HepG2 (cell line): ENCODE data around the gene PANK4. TPM values are rescaled to one million over a fixed set of nuclear protein-coding genes. Genes with fewer than 3 reads are reported as not detected.

Experiments used
- AGO2 ChIP-seq: fragments of 200-400 bp; formaldehyde crosslinking; optimal IDR thresholded peaks from 2 replicates; pipeline ENCODE3; 2017; ENCODE audit warnings: mild to moderate bottlenecking, low read depth, low read length, moderate library complexity
- ARNTL ChIP-seq: sonication (generic); formaldehyde crosslinking; IDR thresholded peaks from 2 replicates; pipeline ENCODE4 v1.4.0; 2020; ENCODE audit warnings: mild to moderate bottlenecking, missing genetic modification reagents
- GATAD2A ChIP-seq: IDR thresholded peaks from 2 replicates; pipeline ENCODE4 v1.6.1; 2016
- KDM2A ChIP-seq: sonication (generic); formaldehyde crosslinking; IDR thresholded peaks from 2 replicates; pipeline ENCODE4 v1.4.0; 2020; ENCODE audit warnings: low read depth, missing genetic modification reagents, borderline replicate concordance
- RBAK ChIP-seq: sonication (generic); formaldehyde crosslinking; IDR thresholded peaks from 2 replicates; pipeline ENCODE4 v1.5.1; 2020; ENCODE audit warnings: mild to moderate bottlenecking, missing genetic modification reagents
- RFX3 ChIP-seq: IDR thresholded peaks from 2 replicates; pipeline ENCODE4 v1.6.1; 2016; ENCODE audit warnings: missing biosample characterization, missing genetic modification reagents
- SAP130 ChIP-seq: IDR thresholded peaks from 2 replicates; pipeline ENCODE4 v1.6.1; 2016; ENCODE audit warnings: low read depth
- XBP1 ChIP-seq: sonication (generic); formaldehyde crosslinking; IDR thresholded peaks from 2 replicates; pipeline ENCODE4 v1.5.0; 2020; ENCODE audit warnings: missing genetic modification reagents
- ZNF24 ChIP-seq: fragments of 450-650 bp; IDR thresholded peaks from 2 replicates; pipeline ENCODE4 v1.6.1; 2017; ENCODE audit warnings: antibody characterized with exemption, mild to moderate bottlenecking
- ZNF7 ChIP-seq: IDR thresholded peaks from 2 replicates; pipeline ENCODE4 v1.6.1; 2016; ENCODE audit warnings: missing biosample characterization, missing genetic modification reagents
- polyA plus RNA-seq, 8 experiments: library from polyadenylated mRNA; depleted of rRNA in 3 of 8; stranded (reverse) in 7 of 8; unstranded in 1 of 8; fragments of >200 nt; fragmentation: Illumina TruSeq in 4 of 8; extraction: Trizol in 4 of 8; gene quantifications; 2 replicates each; pipeline versions ENCODE4 v1.2.1 to v1.2.3, GENCODE V29; 2011 to 2016; ENCODE audit warnings: low read depth in 4 of 8, missing spikeins in 1 of 8, mixed read lengths in 1 of 8; ENCODE audit not compliant: insufficient read depth in 1 of 8
- total RNA-seq, 5 experiments: library from RNA; depleted of rRNA; stranded (reverse); fragments of >200 nt; fragmentation: Illumina TruSeq; extraction: Trizol; gene quantifications; 2 replicates each; pipeline ENCODE4 v1.2.3, GENCODE V29; 2016; ENCODE audit warnings: low read depth in 1 of 5
- TF ChIP-seq, protein P1 (sequence below): IDR thresholded peaks from 2 replicates; pipeline ENCODE4 v1.6.1; 2016; ENCODE audit warnings: missing compliant biosample characterization, missing genetic modification reagents, borderline replicate concordance
- TF ChIP-seq, protein P2 (sequence below): sonication (generic); formaldehyde crosslinking; IDR thresholded peaks from 2 replicates; pipeline ENCODE4 v1.5.0; 2020; ENCODE audit warnings: missing genetic modification reagents
- TF ChIP-seq, protein P3 (sequence below): IDR thresholded peaks from 2 replicates; pipeline ENCODE4 v1.4.0; 2020; ENCODE audit warnings: mild to moderate bottlenecking, missing genetic modification reagents
- TF ChIP-seq, protein P4 (sequence below): sonication (generic); formaldehyde crosslinking; conservative IDR thresholded peaks from 2 replicates; pipeline ENCODE4 v1.8.1; 2023; ENCODE audit warnings: missing genetic modification reagents
- TF ChIP-seq, protein P5 (sequence below): sonication (generic); formaldehyde crosslinking; IDR thresholded peaks from 2 replicates; pipeline ENCODE4 v1.5.1; 2020; ENCODE audit warnings: missing genetic modification reagents, mild to moderate bottlenecking, borderline replicate concordance

The PANK4 gene
- total and polyA plus RNA-seq, 2 of the 13 experiments (the other 11 are each of a cell fraction or from before 2014, with no cell fraction given): 17.4 to 19.3 TPM

DNA sequence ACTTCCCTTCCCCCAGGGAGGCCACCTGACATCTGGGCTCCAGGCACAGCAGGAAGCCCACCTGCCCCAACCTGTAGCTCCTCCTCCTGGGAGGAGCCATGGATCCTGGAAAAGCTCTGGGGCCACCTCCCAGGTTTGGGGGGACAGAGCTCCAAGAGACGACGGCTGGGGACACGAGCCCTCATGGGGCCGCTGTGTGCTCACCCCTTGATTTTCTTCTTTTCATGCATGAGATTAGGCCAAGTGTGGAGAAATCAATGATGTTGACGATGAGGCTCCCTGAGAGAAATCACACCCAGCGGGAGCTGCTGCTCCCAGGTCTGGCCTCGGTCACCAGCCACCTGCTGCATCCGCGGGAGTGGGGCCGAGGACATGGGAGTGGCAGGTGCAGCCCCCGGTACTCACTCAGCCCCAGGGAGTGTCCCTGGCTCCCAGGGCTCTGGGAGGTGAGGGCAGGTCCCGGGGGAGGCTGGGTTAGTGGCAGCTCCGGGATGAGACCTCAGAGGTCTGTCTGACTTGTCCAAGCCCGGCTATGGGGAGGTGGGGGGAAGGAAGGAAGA is 38.5 kb upstream of the PANK4 start (continued):
- TF ChIP-seq, protein P1, sequence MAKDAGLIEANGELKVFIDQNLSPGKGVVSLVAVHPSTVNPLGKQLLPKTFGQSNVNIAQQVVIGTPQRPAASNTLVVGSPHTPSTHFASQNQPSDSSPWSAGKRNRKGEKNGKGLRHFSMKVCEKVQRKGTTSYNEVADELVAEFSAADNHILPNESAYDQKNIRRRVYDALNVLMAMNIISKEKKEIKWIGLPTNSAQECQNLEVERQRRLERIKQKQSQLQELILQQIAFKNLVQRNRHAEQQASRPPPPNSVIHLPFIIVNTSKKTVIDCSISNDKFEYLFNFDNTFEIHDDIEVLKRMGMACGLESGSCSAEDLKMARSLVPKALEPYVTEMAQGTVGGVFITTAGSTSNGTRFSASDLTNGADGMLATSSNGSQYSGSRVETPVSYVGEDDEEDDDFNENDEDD: no peak
- TF ChIP-seq ZNF7 (no peak), ARNTL (CRISPR knock-in tag) (no peak), AGO2 (peak; percentile 2), RBAK (CRISPR knock-in tag) (no peak), XBP1 (CRISPR knock-in tag) (no peak), ZNF24 (no peak), SAP130 (CRISPR knock-in tag) (no peak), GATAD2A (CRISPR knock-in tag) (no peak), RFX3 (no peak), KDM2A (CRISPR knock-in tag) (peak; percentile 19; the same call in 1 of the 2 replicates)
- TF ChIP-seq, protein P2, sequence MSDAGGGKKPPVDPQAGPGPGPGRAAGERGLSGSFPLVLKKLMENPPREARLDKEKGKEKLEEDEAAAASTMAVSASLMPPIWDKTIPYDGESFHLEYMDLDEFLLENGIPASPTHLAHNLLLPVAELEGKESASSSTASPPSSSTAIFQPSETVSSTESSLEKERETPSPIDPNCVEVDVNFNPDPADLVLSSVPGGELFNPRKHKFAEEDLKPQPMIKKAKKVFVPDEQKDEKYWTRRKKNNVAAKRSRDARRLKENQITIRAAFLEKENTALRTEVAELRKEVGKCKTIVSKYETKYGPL: no peak
- TF ChIP-seq, protein P3, sequence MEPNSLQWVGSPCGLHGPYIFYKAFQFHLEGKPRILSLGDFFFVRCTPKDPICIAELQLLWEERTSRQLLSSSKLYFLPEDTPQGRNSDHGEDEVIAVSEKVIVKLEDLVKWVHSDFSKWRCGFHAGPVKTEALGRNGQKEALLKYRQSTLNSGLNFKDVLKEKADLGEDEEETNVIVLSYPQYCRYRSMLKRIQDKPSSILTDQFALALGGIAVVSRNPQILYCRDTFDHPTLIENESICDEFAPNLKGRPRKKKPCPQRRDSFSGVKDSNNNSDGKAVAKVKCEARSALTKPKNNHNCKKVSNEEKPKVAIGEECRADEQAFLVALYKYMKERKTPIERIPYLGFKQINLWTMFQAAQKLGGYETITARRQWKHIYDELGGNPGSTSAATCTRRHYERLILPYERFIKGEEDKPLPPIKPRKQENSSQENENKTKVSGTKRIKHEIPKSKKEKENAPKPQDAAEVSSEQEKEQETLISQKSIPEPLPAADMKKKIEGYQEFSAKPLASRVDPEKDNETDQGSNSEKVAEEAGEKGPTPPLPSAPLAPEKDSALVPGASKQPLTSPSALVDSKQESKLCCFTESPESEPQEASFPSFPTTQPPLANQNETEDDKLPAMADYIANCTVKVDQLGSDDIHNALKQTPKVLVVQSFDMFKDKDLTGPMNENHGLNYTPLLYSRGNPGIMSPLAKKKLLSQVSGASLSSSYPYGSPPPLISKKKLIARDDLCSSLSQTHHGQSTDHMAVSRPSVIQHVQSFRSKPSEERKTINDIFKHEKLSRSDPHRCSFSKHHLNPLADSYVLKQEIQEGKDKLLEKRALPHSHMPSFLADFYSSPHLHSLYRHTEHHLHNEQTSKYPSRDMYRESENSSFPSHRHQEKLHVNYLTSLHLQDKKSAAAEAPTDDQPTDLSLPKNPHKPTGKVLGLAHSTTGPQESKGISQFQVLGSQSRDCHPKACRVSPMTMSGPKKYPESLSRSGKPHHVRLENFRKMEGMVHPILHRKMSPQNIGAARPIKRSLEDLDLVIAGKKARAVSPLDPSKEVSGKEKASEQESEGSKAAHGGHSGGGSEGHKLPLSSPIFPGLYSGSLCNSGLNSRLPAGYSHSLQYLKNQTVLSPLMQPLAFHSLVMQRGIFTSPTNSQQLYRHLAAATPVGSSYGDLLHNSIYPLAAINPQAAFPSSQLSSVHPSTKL: no peak
- TF ChIP-seq, protein P4, sequence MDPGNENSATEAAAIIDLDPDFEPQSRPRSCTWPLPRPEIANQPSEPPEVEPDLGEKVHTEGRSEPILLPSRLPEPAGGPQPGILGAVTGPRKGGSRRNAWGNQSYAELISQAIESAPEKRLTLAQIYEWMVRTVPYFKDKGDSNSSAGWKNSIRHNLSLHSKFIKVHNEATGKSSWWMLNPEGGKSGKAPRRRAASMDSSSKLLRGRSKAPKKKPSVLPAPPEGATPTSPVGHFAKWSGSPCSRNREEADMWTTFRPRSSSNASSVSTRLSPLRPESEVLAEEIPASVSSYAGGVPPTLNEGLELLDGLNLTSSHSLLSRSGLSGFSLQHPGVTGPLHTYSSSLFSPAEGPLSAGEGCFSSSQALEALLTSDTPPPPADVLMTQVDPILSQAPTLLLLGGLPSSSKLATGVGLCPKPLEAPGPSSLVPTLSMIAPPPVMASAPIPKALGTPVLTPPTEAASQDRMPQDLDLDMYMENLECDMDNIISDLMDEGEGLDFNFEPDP (CRISPR knock-in tag): no peak
- TF ChIP-seq, protein P5, sequence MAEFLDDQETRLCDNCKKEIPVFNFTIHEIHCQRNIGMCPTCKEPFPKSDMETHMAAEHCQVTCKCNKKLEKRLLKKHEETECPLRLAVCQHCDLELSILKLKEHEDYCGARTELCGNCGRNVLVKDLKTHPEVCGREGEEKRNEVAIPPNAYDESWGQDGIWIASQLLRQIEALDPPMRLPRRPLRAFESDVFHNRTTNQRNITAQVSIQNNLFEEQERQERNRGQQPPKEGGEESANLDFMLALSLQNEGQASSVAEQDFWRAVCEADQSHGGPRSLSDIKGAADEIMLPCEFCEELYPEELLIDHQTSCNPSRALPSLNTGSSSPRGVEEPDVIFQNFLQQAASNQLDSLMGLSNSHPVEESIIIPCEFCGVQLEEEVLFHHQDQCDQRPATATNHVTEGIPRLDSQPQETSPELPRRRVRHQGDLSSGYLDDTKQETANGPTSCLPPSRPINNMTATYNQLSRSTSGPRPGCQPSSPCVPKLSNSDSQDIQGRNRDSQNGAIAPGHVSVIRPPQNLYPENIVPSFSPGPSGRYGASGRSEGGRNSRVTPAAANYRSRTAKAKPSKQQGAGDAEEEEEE (CRISPR knock-in tag): no peak
